ENCODE results near the gene LRRC4C.
"Not testable (repeated sequence)": the region's sequence is repeated elsewhere in the genome, so short reads cannot be mapped to it uniquely, and the experiment has no call there.

Gene LRRC4C

DNA sequence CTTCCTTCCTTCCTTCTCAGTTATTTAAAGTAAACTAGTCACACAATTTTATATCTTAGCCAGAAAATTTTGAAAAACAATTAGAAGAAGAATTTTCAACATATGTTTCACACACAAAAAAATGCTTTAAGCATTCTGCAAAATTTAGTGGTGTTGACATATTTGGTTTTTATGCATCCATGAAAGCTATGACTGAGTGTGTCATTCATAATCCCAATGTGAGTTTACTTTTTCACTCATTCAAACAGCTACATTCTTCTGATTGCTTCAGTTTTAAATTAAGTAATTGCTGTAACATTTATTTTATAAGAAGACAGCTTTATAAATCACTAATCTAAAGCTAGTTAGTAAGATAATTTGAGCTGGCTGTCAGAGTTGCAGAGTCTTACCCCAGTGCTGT, 453.5 kb downstream of the LRRC4C start:
- DNase-seq, result no peak

DNA sequence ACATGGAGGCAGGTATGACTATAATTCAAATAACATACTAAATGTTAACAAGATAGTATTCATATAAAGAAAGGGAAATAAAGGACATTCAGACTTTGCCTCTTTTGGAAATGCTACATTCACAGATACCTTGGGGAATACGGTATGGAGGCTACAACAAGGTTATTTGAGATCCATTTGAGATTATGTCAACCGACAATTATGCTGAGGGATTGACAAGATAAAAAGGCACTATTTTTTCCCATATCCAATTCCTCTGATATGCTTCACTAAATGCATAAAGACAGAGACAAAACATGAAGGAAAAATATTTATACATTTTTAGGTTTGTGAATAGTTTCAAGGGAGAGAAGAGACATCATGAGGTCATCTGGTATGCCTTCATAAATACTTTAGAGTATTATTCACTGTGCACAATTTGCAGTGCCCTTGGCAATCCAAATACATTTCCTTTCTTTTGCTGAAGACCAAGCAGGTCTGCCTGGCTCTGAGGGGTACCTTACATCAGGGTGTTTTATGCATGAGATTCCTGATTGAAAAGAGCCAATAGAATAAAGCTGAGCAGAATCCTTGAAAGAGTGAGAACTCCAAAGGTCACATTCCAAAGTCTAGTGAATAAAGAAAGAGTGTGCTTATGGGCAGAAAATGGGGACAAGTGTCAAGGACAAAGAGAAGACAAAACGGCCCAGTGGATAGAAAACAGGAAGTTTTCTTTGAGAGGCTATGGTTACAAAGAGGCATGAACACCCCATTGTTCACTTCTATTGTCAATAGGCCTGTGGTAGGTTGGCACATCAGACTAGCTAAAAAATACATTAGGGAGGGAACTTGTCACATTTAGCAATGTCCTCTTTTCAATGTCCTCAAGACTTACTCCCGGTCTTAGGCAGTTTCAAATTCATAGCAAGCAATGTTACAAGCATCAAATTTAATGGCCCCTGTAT, 455.8 kb downstream of the LRRC4C start:
- DNase-seq, result no peak

DNA sequence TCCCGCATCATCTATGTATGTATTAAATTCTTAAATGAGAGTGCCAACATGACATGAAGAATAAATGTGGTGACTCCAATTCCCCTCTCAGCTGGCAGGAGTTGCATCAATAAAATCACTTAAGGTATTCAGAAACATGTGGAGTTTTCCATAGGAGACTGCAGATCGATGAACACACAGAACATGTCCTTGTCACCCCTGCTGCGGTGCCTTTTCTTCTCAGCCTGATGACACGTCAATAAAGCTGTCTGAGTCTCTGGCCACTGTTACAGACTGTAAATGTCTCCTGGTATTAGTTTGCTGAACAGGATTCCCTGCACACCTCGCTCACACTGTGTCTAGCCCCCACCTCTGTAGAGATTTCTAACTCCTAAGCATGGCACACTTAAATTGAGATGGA, 460.5 kb downstream of the LRRC4C start:
- DNase-seq, result no peak

DNA sequence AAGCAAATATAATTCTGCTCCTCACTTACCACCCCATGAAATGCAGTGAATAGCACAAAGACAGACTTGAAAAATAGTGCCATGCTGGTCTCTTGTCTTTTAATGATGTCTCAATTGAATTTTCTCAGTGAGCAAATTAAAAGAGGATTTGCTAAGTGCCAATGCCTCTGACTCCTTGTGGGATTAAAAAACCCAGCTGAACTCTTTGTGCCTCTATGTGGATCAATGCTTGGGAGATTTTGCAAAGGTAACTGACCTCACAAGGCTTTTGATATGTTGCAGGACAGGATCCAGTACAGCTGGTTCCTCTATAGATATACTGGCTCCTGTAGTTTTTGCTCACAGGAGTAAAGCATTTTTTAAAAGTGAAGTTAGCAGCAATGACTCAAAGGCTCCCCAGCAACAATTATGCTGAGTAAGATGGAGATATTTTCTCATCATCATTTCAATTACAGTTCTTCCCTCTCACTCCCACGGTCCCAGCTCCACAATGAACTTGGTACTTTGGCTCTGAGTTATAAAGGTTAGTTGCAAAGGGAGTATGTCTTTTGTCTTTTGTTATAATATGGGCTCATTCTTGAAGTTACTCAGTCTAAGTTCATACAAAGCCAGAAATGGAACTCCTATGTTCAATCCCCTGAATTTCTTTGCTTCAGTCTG, 471.5 kb downstream of the LRRC4C start:
- DNase-seq, result no peak

DNA sequence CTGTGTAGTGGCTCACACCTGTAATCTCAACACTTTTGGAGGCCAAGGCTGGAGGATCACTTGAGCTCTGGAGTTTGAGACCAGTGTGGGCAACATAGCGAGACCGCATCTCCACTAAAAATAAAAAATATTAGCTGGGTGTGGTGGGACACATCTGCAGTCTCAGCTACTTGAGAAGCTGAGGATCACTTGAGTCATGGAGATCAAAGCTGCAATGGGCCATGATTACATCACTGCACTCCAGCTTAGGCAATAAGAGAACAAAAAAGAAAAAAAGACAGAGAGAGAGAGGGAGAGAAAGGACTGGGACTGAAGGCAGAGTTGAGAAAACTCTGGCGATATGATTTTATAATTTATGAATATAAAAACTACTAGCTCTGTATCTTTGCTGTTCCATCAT, 473.1 kb downstream of the LRRC4C start:
- DNase-seq, result no peak

DNA sequence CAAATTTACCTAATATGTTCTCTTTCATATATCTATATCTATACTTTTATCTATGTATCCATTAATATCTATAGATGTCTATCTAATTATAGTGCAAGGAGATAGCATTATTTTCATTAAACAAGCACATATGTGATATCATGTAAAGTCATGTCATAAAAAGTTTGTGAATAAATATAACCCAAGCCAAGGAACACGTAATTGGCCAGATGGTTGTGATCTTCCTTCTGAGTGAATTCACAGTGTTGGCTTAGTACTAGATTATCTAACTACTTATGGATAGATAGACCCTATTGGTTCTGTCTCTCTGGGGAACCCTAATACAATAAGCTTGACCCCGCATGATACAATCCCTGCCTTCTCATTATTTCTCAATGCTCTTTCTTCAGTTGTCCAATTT, 484.4 kb downstream of the LRRC4C start:
- no peak for DNase-seq

DNA sequence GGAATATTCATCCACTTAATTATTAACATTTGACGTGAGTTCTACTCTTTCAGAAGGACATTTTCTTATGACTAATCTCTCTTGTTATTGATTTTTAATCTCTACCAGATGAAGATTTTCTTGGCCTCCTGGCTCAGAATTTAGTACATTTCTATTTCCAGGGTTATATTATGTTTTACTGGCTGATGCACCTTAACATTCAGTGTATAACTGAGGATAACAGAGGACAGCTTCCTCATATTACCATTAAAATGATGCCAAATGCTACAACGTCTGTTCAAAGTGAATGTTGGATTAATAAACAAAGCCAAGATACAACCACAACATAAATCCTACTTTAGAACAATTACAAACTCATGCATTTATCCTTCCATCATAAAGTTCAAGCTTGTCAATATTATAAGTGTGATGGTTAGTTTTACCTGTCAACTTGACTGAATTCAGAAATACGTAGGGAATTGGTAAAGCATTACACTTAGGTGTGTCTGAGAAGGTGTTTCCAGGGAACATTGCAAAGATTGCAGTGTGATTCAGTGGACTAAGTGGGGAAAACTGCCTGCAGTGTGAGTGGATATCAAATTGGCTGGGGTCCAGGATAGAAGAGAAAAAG, 485.2 kb downstream of the LRRC4C start:
- DNase-seq, result no peak

DNA sequence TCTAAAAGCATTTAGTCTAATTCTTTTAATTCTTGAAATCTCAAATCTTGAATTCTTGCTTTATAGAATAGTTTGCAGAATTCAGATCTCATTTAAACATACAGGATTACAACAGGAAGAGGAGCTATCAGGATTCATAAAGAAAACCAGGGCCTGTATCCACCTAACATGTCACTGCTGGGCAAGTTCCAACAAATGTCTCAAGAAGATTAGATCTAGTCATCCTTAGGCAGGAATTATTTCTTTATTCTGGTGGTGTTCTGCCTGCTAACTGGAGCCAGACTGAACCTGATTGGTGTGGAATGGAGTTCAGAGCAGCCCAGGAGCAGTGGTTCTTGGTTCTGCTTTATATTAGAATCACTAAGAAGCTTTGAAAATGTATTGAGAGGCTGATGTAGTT, 500.7 kb downstream of the LRRC4C start:
- DNase-seq, result no peak

DNA sequence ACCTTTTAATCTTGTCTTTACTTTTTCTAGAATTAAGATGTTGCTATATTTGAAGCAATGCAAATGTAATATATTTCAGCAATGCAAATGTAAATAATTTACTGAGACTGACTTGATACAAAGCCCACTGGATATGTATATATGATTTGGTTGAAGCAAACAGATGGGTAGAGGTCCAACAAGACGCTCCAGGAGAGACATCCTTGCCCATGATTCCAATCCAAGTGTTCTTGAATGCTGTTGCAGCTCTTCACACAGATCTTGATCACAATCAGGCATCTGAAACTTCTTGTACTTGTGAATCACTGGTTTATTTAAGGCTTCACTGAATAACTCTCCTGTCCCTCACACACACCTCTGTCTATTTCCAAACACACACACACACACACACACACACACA, 507.0 kb downstream of the LRRC4C start:
- no peak for DNase-seq

DNA sequence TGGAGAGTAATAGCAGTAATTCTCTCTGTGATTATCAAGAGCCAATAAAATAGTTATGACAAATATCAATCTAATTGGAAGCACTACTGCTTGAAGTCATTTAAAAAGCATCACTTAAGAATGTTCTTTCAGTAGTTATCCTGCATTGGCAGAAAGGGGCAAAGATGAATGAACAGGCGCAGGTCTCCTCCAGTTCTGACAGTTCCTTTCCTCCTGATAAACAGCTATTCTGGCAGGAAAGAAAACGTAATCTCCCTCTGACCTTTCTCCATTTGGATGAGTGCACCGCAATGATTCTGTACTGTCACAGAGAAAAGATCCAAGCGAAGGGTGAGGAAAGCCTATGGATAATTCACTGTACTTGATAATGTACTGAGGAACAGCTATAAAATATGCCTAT, 521.5 kb downstream of the LRRC4C start:
- no peak for DNase-seq

DNA sequence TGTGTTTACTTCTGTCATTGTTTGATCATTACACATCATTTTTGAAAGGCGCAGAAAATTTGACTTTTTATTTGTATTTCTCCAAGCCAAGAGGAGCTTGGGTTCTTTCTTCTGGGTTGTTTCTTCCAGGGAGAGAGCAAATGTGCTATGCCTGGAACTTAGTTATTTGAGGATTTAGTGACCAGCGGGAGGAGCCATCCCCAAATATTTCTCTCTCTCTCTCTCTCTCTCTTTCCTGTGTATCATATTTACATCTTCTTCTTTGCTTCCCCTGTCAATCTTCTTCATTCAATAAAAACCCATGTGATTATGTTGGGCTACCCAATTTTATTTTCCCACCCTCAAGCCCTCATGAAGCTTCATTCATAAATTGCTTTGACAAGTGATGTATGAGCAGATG, 534.5 kb downstream of the LRRC4C start:
- no peak for DNase-seq

DNA sequence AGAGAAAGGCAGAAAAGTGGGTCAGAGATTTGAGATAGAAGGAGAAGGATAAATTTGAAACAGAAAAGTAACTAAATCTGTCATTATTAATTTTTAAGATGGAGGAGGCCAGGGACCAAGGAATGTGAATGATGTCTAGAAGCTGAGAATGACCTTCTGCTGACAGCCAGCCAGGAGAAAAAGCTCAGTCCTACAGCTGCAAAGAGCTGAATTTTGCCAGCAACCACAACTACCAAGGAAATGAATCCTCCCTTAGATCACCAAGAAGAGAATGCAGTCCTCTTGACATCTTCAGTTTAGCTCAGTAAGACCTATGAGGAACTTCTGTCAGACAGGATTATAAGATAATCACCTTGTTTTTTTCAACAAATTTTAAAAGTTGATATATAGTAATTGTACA, 538.2 kb downstream of the LRRC4C start:
- no peak for DNase-seq

DNA sequence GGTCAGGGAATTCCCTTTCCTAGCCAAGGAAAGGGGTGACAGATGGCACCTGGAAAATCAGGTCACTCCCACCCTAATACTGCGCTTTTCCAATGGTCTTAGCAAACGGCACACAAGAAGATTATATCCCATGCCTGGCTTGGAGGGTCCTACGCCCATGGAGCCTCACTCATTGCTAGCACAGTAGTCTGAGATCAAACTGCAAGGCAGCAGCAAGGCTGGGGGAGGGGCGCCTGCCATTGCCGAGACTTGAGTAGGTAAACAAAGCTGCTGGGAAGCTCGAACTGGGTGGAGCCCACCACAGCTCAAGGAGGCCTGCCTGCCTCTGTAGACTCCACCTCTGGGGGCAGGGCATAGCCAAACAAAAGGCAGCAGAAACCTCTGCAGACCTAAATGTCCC, 548.7 kb downstream of the LRRC4C start:
- DNase-seq, result not testable (repeated sequence)

DNA sequence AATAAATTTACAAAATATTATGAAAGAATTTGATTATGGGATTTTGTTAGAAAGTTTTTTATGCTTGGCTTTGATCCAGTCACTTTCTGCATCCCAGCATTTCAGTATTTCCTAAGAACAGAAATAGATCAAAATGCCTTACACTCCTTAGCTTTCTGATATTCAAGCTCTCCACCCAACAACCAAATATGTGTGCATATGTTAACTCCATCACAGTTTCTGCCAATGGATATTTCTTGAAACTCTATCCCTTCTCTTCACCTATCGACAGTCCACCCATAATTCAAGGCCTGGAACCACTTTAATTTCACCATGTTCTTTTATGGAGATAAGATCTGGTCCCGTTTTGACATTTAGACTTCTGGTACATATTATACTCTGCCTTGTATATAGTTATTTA, 565.0 kb downstream of the LRRC4C start:
- no peak for DNase-seq

DNA sequence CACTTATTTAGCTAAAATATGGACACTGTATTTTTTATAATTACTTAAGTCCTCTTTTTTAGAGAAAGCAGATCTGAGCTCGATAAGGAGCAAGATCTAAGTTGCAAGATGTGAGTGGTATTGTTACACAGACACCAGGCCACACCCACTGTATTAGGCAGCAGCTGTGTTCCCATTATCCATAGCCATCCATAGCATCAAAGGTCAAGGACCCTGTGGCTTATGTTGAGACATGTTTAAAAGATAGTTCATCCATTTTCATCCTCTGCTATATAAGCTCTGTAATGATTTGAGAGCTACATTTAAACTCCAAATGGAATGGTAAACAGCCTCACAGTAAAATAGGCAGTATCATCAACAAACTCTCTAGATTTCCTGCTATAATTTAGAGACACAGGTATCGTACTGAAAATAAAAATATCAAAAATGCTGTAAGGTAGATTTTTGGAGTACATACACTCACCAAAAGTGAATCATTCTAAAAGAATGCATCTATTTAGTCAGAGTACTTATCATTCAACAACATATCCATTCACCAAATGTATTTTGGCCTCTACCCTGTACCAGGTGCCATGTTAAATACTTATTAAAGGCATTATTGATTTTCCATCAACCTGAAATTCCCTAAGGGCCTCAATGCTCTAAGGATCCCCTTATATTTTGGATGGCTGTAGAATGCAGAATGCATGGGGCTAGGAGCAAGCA, 574.0 kb downstream of the LRRC4C start:
- no peak for DNase-seq

DNA sequence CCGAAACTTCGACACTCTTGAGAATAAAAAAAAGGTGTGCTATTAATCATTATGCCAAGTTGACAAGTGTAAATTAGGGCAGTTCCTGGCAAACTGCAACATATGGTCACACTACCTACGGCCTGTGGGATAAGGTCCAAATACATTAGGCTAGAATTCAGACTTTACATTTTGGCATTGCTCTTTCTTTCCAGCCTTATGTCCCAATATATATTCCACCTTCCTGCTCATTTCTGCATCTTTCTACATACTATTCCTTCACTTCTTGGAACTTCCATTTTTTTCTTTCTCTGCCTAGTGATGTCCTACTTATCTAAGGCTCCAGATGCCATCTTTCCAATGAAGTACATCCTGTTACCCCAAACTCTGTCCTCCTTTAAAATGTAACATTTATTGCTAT, 577.2 kb downstream of the LRRC4C start:
- no peak for DNase-seq

DNA sequence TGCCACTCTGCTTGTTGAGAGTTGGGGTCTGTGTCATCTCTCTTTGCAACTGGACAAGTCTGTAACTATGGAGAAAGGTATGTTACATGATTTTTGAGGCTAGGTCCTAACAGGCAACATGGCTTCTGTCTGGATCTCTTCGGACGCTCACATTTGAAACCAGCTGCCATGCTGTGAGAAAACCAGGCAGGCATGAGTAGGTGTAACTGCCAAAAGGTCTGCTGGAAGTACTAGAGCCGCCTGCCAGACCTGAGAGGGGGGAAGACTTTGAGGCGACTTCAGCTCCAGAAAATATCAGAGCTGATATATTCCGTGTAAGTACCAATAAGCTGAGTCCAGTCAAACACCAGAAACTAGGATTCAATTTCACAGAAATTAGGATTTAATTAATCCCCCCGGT, 579.5 kb downstream of the LRRC4C start:
- no peak for DNase-seq

DNA sequence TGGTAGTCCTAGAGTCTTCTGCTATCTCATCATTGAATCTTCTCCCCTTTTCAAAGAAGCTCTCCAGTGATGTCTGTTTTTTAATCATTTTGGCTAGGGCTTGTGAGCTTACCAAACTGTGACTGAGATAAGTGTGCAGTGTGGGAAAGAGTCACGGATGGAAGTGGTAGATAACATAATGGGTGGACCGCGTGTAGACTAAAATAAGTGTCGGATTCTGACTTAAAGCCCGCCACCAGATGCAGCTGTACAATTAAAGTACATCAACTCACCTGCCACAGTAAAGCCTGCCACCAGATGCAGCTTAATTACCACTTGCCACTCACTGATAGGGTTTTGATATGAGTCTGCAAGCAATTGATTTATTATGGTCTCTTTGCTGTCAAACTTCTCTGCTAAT, 581.5 kb downstream of the LRRC4C start:
- DNase-seq, result no peak

DNA sequence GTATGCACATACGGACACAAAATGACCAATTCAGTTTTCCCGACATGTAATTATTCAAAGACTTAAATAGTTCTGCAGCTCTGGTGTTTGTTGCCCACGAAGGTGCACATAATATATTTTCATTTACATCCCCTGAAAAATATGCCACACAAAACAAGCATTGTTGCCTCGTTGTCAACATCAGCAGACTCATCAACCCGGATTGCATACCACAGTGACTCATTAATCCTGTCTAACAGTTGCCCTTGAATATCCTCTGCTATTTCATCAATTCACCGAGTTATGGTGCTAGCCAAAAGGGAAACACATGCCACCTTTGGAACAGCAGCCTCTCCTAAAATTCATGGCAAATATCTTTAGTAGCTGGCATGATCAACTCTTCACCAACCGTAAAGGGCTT, 582.2 kb downstream of the LRRC4C start:
- DNase-seq, result no peak

DNA sequence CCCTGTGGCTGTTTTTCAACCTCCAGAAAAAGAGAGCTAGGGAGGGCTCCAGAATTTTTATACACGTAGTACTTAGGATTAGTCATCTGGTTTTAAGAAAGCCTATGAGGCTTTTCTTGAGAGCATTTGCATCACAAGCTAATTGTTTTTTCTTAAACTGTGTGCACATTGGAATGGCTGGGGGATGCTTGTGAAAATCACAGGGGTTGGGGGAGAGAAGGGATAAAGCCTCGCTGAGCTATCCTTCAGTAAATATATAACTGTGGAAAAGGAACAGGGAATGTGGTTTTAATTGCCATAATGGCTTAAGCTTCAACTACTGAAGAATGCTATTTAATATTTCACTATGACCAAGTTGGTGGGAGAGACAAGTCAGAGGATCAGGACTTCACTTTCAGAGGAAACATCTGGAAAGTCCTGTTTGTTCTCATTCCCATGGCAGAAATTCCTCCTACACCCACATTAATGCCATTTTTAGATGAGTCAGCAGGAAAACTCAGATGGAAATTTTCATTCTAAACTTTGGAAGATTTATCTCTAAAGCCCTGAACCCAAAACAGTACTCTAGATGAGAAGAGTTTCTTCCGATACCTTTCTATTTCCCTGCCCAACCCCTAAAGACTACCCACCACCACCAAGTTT, 591.3 kb downstream of the LRRC4C start:
- DNase-seq, result no peak

DNA sequence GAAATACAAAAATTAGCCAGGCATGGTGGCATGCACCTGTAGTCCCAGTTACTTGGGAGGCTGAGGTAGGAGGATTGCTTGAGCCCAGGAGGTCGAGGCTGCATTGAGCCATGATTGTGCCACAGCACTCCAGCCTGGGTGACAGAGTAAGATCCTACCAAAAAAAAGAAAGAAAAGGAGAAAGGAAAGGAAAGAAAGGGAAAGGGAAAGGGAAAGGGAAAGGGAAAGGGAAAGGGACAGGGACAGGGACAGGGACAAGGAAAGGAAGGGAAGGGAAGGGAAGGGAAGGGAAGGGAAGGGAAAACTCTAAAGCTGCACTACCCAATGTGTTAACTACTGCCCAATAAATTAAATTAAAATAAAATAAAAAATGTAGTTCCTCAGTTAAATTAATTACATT, 601.7 kb downstream of the LRRC4C start:
- not testable (repeated sequence) for DNase-seq

DNA sequence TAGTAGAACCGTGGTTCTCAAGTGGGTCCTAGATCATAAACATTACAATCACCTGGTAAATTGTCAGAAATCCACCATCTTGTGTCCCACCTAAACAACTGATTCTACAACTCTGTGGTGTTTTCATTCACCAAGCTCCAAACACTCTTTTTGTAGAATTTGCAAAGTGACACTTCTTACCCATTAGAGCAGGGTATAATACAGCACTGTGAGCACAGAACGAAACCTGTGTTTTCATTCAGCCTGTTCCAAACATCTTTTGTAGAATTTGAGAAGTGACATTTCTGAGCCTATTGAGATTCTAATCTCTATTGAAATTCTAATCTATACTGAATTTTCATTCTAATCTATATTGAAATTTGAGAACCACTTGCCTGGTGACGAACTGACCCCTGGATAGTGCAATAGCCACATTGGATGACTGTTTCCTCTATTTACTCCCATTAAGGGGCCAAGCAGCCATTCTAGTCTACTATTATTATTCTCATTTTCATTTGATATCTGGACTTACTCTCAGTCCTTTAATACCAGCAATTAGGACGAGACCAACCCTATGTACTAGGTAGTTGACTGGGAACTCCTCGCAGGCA, 616.6 kb downstream of the LRRC4C start:
- DNase-seq, result no peak
